Adipocyte (in vitro differentiated cells): ENCODE results near the gene POLR2E.

Source experiments
- DNase-seq: peaks from one replicate; pipeline ENCODE4 v3.0.0-alpha.2; 2015; ENCODE audit warnings: low read depth
- H3K27me3 ChIP-seq: replicated peaks from 2 replicates; pipeline ENCODE4 v1.7.0; 2013; ENCODE audit warnings: mild to moderate bottlenecking, low read length, moderate library complexity; ENCODE audit not compliant: control insufficient read depth, insufficient read depth
- H3K36me3 ChIP-seq: 2 replicates; pipeline ENCODE4 v1.7.0; 2013; ENCODE audit warnings: low read length, mild to moderate bottlenecking, moderate library complexity; ENCODE audit not compliant: control insufficient read depth, insufficient read depth, severe bottlenecking
- H3K4me1 ChIP-seq: 2 replicates; pipeline ENCODE4 v1.7.0; 2013; ENCODE audit warnings: mild to moderate bottlenecking, low read length, moderate library complexity; ENCODE audit not compliant: control insufficient read depth, insufficient read depth
- H3K4me3 ChIP-seq: 2 replicates; pipeline ENCODE4 v1.7.0; 2013; ENCODE audit warnings: mild to moderate bottlenecking, low read length, moderate library complexity
- H3K9ac ChIP-seq: 2 replicates; pipeline ENCODE4 v1.7.0; 2013; ENCODE audit warnings: mild to moderate bottlenecking, low read length, moderate library complexity
- H3K9me3 ChIP-seq: 2 replicates; pipeline ENCODE4 v1.7.0; 2013; ENCODE audit warnings: mild to moderate bottlenecking, low read length, moderate library complexity; ENCODE audit not compliant: control insufficient read depth

POLR2E gene

DNA sequence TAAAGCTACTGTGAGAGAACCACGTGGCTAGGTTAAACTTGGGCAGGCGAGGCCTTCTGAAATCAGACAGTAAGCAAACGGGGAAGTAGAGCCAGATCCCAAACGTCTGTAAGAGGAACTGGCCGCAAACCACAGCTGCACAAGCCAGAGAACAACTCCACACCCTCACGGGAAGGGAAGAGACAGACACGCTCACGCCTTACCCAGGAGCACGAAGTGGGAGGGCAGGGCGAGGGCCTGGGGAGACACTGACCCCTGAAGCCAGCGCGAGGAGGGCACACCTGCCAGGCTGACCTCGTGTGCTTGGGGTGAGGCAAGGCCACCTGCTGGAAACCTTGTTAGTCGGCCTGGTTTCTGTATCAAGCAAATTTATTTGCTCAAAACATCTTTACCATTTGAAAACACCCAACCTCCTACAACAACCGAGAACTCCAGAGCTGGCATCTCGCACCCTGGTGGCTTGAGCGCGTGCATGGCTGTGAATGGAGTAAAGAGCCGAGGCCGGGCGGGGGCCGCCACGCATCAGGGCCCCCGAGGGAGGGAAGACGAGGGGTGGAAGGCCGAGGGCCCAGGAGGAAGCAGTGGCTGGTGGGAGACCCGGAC lies 7.3 kb downstream of the POLR2E start:
- Histone ChIP-seq H3K4me1 (peaks cover 6% of the 10 kb centered on the region), H3K4me3 (no peak overlapping the region), H3K9ac (peak overlapping the region; percentile 2), H3K36me3 (peaks cover 48% of the 10 kb centered on the region), H3K27me3 (no peaks in the 10 kb centered on the region), H3K9me3 (no peaks in the 10 kb centered on the region)
- DNase-seq = no peak

DNA sequence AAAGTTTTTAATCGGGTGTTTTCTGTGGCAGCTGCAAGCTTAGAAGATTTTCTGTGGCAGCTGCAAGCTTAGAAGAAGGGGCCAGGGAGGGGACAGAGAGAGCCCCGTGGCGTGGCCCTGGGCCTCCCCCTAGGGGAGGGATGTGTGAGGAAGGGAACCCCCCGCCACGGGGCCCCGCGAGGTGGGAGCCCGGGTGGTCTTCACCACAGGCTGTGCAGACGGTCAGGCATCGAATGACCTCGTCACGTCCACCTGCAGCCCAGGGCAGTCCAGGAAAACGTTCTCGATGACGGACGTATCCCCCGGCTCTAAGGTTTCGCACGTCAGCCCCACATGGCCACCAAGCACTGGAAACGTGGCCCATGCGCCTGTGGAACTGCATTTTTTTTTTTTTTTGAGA lies 8.6 kb downstream of the POLR2E start:
- Histone ChIP-seq H3K36me3 (peaks cover 39% of the 10 kb centered on the region), H3K27me3 (no peaks in the 10 kb centered on the region)

DNA sequence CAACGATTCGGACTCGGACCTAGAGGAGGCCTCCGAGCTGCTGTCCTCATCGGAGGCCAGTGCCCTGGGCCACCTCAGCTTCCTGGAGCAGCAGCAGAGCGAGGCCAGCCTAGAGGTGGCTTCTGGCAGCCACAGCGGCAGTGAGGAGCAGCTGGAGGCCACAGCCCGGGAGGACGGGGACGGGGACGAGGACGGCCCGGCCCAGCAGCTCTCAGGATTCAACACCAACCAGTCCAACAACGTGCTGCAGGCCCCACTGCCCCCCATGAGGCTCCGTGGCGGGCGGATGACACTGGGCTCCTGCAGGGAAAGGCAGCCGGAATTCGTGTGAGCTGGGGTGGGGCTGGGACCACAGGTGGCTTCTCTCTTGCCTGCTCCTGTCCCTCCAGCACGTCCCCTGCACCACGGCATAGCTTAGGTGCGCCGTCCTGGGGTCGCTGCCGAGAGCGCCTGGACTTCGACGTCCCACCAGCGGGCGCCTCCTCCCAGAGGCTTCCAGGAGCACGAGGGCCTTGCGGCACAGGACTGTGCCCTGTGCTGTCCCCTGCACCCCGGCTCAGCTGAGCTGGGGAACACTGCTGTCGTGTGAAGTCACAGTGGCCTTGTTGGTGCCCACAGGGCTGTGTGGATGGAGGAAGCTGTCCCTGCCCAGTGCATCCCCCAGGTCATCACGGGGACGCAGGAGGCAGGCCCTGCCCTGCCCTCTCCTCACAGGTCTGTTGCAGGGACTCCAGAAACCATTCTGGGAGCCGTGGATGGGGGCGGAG lies 9.3 kb downstream of the POLR2E start:
- Histone ChIP-seq H3K36me3 (peaks cover 32% of the 10 kb centered on the region), H3K4me3 (no peak overlapping the region), H3K9me3 (no peaks in the 10 kb centered on the region), H3K27me3 (no peaks in the 10 kb centered on the region), H3K4me1 (peaks cover 6% of the 10 kb centered on the region), H3K9ac (no peak overlapping the region)
- DNase-seq = no peak

More for the DNA sequence above, 8.6 kb downstream of the POLR2E start:
- H3K9ac ChIP-seq = no peak overlapping the region
- no peak for DNase-seq
- no peak overlapping the region for H3K4me3 ChIP-seq
- peaks cover 6% of the 10 kb centered on the region for H3K4me1 ChIP-seq
- no peaks in the 10 kb centered on the region for H3K9me3 ChIP-seq

DNA sequence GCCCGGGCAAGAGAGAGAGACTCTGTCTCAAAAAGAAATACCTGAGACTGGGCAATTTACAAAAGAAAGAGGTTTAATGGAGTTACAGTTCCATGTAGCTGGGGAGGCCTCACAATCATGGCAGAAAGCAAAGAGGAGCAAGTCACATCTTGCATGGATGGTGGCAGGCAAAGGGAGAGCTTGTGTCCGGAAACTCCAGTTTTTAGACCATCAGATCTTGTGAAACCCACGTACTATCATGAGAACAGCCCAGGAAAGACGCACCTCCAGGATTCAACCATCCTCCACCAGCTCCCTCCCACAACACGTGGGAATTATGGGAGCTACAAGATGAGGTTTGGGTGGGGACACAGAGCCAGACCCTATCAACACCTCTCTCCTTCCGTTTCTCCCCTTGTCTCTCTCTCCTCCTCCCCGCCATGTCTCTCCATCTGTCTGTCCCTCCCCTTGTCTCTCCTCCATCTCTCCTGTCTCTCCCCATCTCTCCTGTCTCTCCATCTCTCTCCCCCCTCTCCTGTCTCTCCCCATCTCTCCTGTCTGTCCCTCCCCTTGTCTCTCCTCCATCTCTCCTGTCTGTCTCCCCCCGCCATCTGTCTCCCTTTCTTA lies 10.0 kb downstream of the POLR2E start:
- Histone ChIP-seq H3K9me3 (no peaks in the 10 kb centered on the region), H3K4me3 (no peak overlapping the region), H3K4me1 (peaks cover 6% of the 10 kb centered on the region), H3K36me3 (peaks cover 29% of the 10 kb centered on the region), H3K9ac (no peak overlapping the region), H3K27me3 (no peaks in the 10 kb centered on the region)
- no peak for DNase-seq

DNA sequence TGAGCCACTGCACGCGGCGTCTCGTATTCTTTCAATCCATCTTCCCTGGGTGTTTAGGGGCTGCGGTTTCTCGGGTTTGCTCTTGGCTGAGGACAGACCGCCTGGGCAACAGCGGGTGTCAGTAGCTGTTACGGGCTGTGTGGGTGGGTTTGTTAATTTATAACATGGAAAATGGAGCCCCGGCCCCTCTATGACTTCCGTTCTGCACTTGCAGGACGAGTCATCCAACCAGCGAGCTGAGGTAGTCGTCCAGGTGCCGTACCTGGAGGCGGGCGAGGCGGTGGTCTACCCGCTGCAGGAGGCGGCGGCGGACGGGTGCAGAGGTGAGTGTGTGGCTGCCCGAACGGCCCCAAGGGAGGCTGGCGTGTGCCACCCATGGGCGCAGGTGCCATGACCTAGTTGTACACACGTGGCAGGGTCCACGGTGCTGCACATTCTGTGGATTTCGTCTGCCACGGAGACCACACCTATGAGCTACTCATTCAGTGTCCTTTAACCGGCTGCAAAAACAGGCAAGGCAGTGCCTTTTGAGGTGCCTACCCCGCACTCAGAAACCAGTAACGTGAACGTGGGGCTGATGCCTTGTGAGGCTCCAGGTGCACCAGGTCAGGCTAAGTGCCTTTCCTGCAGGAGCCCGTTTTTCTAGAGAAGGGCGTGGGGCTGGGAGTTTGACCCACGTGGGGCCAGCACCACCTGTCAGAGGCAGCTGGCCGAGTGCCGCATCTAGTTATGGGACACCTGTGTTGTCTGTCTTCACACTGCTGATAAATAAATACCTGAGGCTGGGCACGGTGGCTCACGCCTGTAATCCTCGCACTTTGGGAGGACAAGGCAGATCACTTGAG lies 10.9 kb downstream of the POLR2E start:
- peaks cover 6% of the 10 kb centered on the region for H3K4me1 ChIP-seq
- H3K36me3 ChIP-seq = peaks cover 24% of the 10 kb centered on the region
- no peak overlapping the region for H3K9ac ChIP-seq
- no peak overlapping the region for H3K4me3 ChIP-seq
- no peaks in the 10 kb centered on the region for H3K27me3 ChIP-seq
- DNase-seq = no peak
- no peaks in the 10 kb centered on the region for H3K9me3 ChIP-seq

DNA sequence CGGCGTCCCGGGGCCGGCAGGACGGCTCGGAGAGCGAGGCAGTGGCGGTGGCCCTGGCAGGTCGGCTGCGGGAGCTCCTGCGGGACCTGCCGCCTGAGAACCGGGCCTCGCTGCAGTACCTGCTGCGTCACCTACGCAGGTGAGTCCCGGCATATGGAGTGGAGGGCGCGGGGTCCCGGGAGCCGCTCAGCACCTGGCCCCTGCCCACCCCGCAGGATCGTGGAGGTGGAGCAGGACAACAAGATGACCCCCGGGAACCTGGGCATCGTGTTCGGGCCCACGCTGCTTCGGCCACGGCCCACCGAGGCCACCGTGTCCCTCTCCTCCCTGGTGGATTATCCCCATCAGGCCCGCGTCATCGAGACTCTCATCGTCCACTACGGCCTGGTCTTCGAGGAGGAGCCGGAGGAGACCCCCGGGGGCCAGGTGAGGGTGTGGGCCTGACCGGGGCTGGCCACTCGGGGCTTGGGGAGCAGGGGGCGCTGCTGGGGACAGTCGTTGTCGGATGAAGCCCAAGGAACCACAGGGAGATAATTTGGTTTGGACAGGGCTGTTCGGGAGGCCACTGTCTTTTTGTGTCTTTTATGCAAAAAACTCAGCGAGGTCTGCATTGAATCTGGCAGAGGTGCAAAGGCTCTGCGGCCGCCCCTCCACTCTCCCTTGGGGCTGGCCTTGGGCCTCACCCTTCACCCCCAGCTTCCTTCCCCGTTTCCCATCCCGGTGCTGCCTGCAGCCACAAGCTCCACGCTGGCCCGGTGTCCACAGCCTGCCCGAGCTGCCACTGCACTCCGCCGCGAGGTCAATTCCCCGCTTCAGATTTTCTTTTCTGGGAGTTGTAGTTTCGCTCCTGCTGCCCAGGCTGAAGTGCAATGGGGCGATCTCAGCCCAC lies 12.0 kb downstream of the POLR2E start:
- DNase-seq = no peak
- H3K4me1 ChIP-seq = peaks cover 6% of the 10 kb centered on the region
- H3K4me3 ChIP-seq = no peak overlapping the region

DNA sequence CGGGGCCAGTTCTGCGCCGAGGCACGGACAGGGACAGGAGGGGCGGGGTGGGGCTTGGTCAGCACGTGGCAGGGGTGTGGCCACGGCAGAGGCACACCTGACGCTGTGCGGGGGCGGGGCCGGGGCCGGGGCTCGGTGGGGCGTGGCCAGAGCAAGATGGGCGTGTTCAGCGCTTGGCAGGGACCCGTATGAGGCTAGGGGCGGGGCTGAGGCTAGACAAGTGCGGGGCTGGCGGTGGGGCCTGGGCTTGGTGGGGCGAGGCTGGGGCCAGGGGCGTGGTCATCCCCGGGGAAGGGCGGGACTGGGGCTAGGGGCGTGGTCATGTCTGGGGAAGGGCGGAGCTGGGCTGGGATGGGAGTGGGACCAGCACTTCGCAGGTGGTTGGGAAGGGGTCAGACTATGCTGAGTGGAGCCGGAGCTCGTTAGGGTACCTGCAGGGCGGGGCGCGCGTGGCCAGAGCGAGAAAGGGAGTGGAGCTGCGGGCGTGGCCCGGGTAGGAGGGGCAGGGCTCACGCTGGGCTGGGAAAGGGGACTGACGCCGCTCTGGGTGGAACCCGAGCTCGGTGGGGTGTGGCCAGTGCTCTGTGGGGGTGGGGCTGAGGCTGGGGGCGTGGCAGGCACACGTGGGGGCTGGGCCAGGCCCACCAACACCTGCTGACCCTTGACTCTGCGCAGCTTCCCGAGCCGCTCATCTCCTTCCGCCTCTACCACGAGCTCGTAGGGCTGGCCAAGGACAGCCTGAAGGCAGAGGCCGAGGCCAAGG lies 12.8 kb downstream of the POLR2E start:
- DNase-seq = peak; percentile 54
- Histone ChIP-seq H3K27me3 (no peaks in the 10 kb centered on the region), H3K9me3 (no peaks in the 10 kb centered on the region), H3K9ac (no peak overlapping the region), H3K4me1 (no peaks in the 10 kb centered on the region), H3K36me3 (peaks cover 8% of the 10 kb centered on the region), H3K4me3 (no peak overlapping the region)

More for the DNA sequence above, 12.0 kb downstream of the POLR2E start:
- H3K9ac ChIP-seq = no peak overlapping the region
- peaks cover 13% of the 10 kb centered on the region for H3K36me3 ChIP-seq
- no peaks in the 10 kb centered on the region for H3K9me3 ChIP-seq
- H3K27me3 ChIP-seq = no peaks in the 10 kb centered on the region

DNA sequence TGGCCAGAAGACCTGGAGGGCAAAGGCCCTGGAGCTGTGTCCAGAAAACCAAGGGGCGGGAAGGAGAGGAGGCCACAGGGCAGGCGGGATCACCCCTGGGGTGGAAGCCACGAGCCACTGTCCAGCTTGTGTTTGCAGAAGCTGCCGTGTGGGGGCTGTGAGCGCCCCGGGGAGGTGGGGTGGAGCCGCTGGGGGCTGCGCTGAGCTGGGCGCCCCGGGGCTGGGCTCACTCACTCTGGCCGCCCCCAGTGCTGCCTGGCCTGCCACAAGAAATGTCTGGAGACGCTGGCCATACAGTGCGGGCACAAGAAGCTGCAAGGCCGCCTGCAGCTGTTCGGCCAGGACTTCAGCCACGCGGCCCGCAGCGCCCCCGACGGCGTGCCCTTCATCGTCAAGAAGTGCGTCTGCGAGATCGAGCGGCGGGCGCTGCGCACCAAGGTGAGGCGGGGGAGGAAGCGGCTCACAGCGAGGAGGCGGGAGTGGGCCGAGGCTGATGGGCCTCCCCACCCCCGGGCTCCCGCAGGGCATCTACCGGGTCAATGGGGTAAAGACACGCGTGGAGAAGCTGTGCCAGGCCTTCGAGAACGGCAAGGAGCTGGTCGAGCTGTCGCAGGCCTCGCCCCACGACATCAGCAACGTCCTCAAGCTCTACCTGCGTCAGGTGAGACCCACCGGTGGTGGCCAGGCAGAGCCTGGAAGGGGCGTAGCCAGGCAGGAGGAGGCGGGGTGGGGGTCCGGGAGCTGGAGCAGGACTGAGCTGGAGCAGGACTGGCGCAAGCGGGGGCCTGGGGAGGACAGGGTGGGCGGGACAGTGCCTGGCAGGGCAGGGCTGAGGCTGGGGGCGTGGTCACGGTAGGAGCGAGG lies 13.6 kb downstream of the POLR2E start:
- H3K36me3 ChIP-seq = peaks cover 3% of the 10 kb centered on the region
- H3K9me3 ChIP-seq = no peaks in the 10 kb centered on the region
- H3K4me3 ChIP-seq = no peak overlapping the region
- no peak for DNase-seq
- H3K27me3 ChIP-seq = no peaks in the 10 kb centered on the region
- no peak overlapping the region for H3K9ac ChIP-seq
- H3K4me1 ChIP-seq = no peaks in the 10 kb centered on the region

DNA sequence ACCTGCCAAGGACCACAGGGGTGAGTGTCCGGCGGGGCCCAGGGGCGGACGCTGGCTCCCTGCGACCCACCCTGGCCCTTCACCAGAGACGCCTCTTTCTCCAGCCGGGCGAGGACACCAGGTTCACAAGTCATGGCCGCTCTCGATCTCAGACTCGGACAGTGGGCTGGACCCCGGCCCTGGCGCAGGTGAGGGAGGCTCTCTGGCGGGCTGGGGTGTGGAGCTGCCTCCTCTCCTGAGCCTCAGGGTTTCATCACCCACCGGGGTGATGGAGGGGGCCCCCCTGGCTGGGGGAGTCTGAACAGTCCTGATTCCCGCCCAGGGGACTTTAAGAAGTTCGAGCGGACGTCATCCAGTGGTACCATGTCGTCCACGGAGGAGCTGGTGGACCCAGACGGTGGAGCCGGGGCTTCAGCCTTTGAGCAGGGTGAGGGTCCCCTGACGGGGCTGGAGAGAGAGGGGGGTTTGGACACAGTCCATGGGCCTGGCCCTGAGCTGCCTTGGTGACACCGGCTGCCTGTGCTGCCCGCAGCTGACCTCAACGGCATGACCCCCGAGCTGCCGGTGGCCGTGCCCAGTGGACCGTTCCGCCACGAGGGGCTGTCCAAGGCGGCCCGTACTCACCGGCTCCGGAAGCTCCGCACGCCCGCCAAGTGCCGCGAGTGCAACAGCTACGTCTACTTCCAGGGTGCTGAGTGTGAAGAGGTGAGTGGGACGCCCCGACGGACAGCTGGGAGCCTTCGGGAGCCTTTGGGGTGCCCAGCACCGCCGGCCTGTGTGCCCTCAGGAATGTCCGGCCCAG lies 14.6 kb downstream of the POLR2E start:
- no peaks in the 10 kb centered on the region for H3K36me3 ChIP-seq

More for the DNA sequence above, 14.6 kb downstream of the POLR2E start:
- no peak for DNase-seq
- Histone ChIP-seq H3K9me3 (no peaks in the 10 kb centered on the region), H3K4me3 (no peak overlapping the region), H3K9ac (no peak overlapping the region), H3K27me3 (no peaks in the 10 kb centered on the region), H3K4me1 (no peaks in the 10 kb centered on the region)
